Measurements from ENCODE around the gene KLF3. TPM values are rescaled to one million over a fixed set of nuclear protein-coding genes. Genes with fewer than 3 reads are reported as not detected.
A peak's percentile ranks its signal among the peaks of the same experiment; 100 is the strongest.

Gene KLF3
- total and polyA plus RNA-seq, 9 of the 15 experiments (the other 6 are each of a cell fraction or from before 2014, with no cell fraction given) = 9.9 to 47.2 (median 18.1) TPM

GRCh38 chr4:38641811-38642210 is 22.2 kb upstream of the KLF3 start:
- DNase-seq (ENCODE audit: extremely low read depth in 1 of 4, low spot score in 3 of 4) (no peak), ATAC-seq (no peak), FAIRE-seq (no peak)
- Histone ChIP-seq H2AFZ (ENCODE audit: low read depth, low read length) (no peak overlapping the region), H3K4me3 (no peak overlapping the region), H4K20me1 (replicated peaks; ENCODE audit: control insufficient read depth, insufficient read depth, low read length) (no peaks in the 10 kb centered on the region), H3K36me3 (ENCODE audit: control insufficient read depth, insufficient read depth, low read length) (no peaks in the 10 kb centered on the region), H3K79me2 (ENCODE audit: control insufficient read depth, insufficient read depth, low read length) (no peaks in the 10 kb centered on the region), H3K27ac (ENCODE audit: extremely low read depth, low read depth, low read length) (no peak overlapping the region), H3K4me1 (replicated peaks in 1 of 2; ENCODE audit: control insufficient read depth in 2 of 2, insufficient read depth in 2 of 2, low read length in 2 of 2) (no peaks in the 10 kb centered on the region), H3K9me1 (ENCODE audit: control insufficient read depth, insufficient read depth, low read length) (no peaks in the 10 kb centered on the region), H3K9me3 (replicated peaks; ENCODE audit: control insufficient read depth, insufficient read depth, low read depth, low read length) (no peaks in the 10 kb centered on the region), H3K27me3 (ENCODE audit: control insufficient read depth in 2 of 2, insufficient read depth in 2 of 2, low read length in 2 of 2) (no peaks in the 10 kb centered on the region), H3K9ac (ENCODE audit: insufficient read depth in 1 of 2, low read depth in 2 of 2, low read length in 2 of 2) (no peak overlapping the region), H3K4me2 (ENCODE audit: insufficient read depth, low read length) (no peak overlapping the region)
- TF ChIP-seq MITF (IDR thresholded peaks at IDR 0.05) = no peak
- TF ChIP-seq C11orf30 (IDR thresholded peaks at IDR 0.05; ENCODE audit: low read depth) = peak; percentile 34; the same call in 1 of the 2 replicates
- 0 out of 2 replicates have a peak, but pooled peaks have one; percentile 22 for TF ChIP-seq ZNF316 (IDR thresholded peaks at IDR 0.05)
- TF ChIP-seq, protein P1, sequence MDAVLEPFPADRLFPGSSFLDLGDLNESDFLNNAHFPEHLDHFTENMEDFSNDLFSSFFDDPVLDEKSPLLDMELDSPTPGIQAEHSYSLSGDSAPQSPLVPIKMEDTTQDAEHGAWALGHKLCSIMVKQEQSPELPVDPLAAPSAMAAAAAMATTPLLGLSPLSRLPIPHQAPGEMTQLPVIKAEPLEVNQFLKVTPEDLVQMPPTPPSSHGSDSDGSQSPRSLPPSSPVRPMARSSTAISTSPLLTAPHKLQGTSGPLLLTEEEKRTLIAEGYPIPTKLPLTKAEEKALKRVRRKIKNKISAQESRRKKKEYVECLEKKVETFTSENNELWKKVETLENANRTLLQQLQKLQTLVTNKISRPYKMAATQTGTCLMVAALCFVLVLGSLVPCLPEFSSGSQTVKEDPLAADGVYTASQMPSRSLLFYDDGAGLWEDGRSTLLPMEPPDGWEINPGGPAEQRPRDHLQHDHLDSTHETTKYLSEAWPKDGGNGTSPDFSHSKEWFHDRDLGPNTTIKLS (IDR thresholded peaks at IDR 0.05; ENCODE audit: borderline replicate concordance, low read depth) = no peak
- CTCF ChIA-PET (ENCODE audit: low intra/inter-chr PET ratio) = no interaction called here
- intact Hi-C loops (cut with micrococcal nuclease) (no loop called here), in situ Hi-C loops (cut with MboI) (no loop called here)
- WGBS (ENCODE audit: insufficient coverage, low coverage, missing lambda C conversion rate) = 0% methylated on average over 1 of the region's 1 CpG
- BruUV-seq (replicated peaks) = no TSS peak
- POLR2A ChIA-PET = interaction anchor here (1.1 kb wide), 1 partner anchor 20 kb away, joined by 3 read pairs; no protein-coding TSS in a partner anchor

Measured in K562 (cell line).